GM08714 (cell line): ENCODE results near the gene HECTD4.
"Not testable (repeated sequence)": the region's sequence is repeated elsewhere in the genome, so short reads cannot be mapped to it uniquely, and the experiment has no call there.

Experiments used
- H3K4me3 ChIP-seq: fragments of 200-500 bp; sonication (Bioruptor generic); 2 replicates; pipeline ENCODE4 v1.5.1; 2014; ENCODE audit warnings: mild to moderate bottlenecking, low read length, inconsistent platforms
- ZNF274 ChIP-seq: IDR thresholded peaks from 2 replicates; pipeline ENCODE4 v1.6.1; 2012; ENCODE audit warnings: mild to moderate bottlenecking, low read depth, low read length

HECTD4 gene

DNA sequence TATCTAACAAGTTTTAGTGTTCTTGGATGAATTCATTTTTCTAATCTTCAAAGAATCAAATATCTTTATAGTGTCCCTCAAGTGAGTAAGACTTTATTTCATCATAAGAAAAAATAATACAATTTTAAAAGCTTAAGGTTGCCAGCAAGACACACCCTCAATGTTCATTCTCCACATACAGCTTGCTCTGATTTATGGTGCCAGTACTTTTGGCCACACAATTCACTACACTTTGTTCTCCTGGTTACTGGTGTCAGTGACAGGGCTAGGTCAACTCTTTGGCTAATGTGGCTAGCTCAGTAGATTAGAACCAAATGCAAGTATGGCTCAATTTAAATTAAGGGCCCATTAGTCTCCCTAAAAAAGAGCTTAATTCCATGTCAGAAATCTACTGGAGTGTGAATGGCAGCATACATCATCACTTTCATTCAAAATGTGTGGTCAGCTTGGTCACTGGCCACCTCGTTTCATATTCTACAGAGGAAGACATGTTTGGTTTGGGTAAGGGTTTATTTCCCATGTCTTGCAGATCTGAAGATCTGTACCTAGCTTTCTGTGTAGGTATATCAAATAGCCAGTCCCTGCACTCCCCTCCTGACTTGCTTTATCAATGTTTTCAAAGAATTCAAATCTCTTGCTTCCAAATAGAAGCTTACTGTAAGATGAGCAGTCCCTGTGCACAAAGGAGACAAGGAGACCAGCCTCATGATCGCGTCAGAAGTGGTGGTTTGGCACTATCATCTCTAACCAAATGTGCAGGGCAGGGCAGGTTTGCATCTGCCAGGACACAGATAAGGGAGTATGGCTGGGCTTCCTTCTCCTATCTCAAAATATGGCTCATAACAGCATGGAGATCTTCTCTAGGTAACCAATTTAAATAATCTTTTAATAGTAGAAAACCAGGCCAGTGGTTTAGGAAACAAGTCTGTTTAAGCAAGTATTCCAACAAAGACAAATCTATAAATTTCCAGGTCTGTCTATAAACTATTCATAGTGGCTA is 31.3 kb downstream of the HECTD4 start:
- H3K4me3 ChIP-seq: no peak overlapping the region
- no peak for TF ChIP-seq ZNF274

DNA sequence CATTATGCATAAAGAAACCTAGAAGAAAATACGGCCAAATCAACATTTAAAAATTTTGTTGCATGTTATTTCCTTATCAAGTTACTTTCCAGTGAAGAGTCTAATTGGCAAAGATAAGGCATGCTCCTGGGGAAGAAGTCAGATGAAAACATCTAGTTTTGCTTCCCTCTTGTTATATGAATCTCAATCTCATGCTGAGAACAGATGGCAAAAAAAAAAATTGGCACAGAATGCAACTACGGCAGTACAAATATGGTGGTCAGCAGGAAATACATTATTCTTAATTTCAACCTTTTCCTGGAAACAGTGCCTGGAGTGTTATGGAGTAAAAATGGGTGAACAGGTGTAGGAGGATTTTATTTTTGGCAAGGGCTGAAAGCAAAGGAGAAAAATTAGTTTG is 32.8 kb downstream of the HECTD4 start:
- TF ChIP-seq ZNF274: no peak
- H3K4me3 ChIP-seq: no peak overlapping the region

DNA sequence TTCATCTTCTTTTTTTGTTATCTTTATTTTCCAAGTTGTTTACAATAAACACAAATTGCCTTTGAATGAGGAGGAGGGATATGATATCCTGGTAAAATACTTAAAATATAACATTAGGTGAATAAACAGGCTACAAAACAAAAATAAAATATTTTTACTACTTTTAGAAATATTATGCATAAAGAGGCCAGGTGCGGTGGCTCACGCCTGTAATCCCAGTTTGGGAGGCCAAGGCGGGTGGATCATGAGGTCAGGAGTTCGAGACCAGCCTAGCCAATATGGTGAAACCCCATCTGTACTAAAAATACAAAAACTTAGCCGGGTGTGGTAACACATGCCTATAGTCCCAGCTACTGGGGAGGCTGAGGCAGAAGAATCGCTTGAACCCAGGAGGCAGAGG is 33.3 kb downstream of the HECTD4 start:
- H3K4me3 ChIP-seq: not testable (repeated sequence)

DNA sequence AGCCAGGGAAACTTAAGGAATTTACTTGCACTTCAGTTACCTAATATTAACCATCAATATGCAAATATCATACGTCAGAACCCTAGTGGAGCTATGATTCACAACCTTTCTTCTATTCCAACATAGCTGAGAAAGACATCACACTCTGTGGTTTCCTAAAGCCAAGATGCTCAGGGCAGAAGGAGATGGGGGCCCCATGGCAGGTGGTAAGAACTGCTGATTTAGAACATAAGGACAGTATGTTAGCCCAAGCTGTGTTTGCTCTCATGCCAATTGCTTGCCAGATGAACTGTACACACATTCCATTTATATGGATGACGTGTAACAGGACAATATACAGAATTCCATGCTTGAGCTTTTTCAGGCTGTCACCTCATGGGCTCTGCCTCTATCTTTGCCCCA is 34.6 kb downstream of the HECTD4 start:
- no peak for TF ChIP-seq ZNF274
- no peak overlapping the region for H3K4me3 ChIP-seq

DNA sequence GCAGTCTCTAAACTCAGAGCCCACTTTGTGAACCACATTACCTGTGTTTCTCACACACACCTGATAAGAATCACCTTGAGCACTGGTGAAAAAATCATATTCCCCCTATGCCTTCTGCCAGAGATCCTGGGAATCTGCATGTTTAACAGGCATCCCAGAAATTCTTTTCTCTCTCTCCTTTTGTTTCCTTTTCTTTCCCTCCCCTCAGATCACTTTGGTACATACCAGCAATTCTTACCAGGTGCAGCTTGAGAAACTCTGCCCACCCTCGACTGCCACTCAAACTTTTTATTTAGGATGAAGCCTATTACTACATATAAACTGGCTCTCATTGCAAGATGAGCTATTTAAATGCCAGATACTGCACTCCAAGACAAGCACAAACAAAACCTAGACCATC is 36.0 kb downstream of the HECTD4 start:
- no peak for TF ChIP-seq ZNF274
- no peak overlapping the region for H3K4me3 ChIP-seq

DNA sequence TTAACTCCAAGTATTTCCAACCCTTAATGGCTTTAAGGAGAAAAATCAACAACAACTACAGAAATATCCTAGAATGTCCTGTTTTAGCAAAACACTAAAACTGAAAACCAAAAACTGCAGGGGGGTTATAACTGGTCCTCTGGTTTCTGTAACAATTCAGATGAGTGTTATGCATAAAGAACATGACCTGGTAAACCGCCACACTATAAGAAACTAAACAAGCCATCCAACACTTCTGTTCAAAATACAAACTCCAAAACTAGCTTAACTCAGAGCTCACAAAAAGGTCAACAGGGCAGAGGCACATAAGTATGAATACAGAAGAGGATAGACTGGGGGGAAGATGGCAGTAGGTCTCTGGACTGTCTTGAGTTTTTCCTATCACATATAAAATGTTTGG is 38.0 kb downstream of the HECTD4 start:
- no peak overlapping the region for H3K4me3 ChIP-seq
- TF ChIP-seq ZNF274: no peak

DNA sequence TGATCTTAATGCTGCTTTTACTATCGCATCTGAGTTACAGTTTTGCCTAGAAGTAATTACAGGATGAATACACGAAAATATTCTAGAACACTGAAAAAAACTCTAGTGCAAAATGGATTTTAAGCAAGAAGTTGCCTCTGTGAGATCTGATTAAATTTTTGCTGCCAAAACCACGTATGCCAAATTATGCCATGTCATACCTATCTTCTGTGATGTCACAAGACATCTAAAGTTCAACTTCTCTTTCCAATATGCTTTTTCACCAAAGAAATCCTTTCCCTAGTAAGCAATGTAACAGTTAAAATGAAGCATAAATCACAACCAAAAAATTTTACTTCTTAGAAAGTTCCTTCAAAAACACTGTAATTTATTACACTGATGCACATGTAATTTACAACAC is 39.6 kb downstream of the HECTD4 start:
- TF ChIP-seq ZNF274: no peak
- H3K4me3 ChIP-seq: no peak overlapping the region

DNA sequence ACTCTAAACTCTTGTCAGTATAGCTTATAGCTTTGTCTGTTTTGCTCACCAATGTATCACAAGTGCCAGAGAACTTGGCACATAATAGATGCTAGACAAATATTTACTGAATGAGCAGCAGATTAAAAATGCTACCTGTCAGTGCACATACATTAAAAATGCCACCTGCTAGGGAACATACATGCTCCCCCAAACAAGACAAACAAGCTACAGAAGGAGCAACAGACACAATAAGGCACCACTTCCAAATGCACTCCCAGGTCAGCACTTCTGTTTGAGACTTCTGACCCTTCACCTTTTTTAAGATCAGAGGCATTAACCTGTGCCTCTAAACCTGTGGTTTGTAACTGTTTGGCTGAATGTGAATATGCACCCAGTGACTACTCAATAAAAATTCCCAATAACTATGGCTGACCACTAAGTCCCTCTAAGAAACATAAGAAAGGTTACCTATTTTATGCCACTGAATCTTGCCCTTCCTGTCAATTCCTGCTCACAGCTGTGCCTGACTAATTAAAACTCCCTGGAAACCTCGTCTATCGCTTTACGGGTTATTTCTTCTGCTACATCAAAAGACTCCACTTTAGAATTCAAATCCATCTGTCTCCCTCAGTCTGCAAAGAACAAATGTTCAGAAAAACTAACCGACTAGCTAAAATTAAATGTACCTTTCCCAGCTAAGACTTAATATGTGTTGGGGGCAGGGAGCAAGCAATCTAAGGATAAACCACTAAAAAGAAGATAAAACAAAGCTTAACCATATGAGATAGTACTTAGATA is 41.0 kb downstream of the HECTD4 start:
- no peak for TF ChIP-seq ZNF274
- H3K4me3 ChIP-seq: no peak overlapping the region

DNA sequence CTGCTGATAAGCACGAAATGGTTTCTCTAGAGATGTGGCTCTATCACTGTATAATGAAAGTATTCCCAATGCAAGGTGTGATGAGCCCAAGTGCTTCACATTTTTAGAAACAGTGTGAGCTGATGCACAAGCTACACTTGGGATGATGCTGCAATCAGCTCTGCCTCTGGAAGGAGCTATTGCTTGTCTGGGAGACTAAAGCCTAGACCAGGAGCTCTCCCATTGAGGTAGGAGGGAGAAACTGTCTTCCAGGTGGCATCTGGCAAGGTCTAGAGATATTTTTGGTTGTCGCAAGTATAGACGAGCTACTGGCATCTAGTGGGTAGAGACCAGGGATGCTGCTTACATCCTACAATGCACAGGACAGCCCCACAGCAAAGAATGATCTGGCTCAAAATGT is 42.0 kb downstream of the HECTD4 start:
- no peak for TF ChIP-seq ZNF274

DNA sequence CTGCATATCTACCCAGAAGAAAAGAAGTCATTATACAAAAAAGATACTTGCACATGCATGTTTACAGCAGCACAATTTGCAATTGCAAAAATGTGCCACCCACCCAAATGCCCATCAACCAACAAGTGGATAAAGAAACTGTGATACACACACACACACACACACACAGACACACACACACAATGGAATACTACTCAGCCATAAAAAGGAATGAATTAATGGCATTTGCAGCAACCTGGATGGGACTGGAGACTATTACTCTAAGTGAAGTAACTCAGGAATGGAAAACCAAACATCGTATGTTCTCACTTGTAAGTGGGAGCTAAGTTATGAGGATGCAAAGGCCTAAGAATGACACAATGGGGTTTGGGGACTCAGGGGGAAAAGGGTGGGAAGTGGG is 47.2 kb downstream of the HECTD4 start:
- H3K4me3 ChIP-seq: not testable (repeated sequence)

More for the DNA sequence above, 42.0 kb downstream of the HECTD4 start:
- H3K4me3 ChIP-seq: no peak overlapping the region

DNA sequence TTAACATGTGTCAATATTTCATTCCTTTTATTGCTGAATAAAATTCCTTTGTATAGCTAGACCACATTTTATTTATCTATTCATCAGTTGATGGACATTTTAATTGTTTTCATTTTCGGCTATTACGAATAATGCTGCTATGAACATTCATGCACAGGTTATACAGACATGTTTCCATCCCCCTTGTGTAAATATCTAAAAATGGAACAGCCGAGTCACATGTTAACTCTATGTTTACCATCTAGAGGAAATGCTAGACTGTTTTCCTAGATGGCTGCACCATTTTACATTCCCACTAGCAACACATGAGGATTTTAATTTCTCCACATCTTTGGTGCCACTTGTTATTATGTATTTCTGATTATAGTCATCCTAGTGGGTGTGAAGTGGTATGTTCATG is 49.2 kb downstream of the HECTD4 start:
- no peak overlapping the region for H3K4me3 ChIP-seq
- TF ChIP-seq ZNF274: no peak

DNA sequence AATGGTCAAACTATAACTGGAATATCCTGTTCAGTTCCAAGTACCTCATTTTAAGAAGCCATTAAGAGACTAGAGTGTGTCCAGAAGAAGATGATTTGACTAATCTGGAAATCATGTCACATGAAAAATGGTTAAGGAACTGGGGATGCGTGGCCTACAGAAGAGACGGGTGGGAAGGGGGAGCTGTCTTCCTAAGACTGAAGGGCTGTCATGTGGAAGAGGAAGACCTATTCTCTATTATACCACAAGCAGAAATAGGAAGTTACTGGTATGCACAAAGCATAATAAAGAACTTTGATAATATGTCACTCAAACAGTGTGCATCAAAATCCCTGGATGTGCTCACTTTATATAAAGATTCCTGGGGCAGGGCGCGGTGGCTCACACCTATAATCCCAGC is 50.3 kb downstream of the HECTD4 start:
- no peak for TF ChIP-seq ZNF274
- no peak overlapping the region for H3K4me3 ChIP-seq

DNA sequence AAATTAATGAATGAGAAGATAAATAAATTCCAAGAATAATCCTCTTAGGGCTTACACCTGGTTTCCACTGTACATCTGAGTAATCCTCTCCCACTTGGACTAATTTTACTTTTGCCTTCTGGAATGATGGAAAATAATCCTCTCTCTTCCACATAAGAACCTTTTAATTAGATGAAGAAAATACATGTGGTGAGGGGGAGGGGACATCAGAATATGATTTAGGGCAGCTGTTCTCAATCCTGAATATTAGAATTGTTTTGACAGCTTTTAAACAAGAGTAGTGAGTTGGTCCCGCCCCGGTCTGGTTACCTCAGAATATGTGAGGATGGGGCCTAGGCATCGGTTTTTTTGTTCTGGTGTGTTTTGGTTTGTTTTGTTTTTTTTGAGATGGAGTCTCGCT is 51.5 kb downstream of the HECTD4 start:
- no peak for TF ChIP-seq ZNF274

DNA sequence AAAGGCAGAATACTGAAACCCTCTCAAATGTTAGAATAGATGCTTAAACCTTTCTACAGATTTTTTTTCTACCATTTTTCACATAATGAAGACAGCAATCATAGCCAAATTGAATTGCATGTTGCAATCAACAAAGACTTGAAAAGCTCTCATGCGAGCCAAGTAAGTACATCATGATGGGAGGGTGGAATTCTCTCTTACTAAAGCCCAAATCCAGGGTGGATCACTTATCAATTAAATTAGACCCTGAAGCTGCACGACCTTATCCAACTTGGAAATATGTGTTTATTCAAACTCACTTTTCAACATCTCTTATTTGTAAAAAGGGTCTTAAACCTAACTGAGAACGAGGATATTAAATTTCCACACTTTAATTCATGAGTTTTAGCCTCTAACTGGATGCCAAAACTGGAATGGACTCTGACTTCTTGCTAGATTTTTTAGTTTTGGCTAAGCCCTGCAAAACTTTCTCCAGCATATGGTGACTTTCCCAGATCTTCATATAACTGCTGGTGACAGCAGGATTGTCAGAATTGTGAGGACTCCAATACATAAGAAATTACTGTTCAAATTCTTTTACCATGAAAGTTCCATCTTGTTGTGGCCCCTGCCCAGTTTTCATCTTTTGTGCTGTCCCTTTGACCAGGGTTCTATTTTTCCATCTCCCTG is 53.6 kb downstream of the HECTD4 start:
- no peak for TF ChIP-seq ZNF274
- no peak overlapping the region for H3K4me3 ChIP-seq

More for the DNA sequence above, 51.5 kb downstream of the HECTD4 start:
- no peak overlapping the region for H3K4me3 ChIP-seq
